ENCODE measurements around the gene CORO2A. TPM values are rescaled to one million over a fixed set of nuclear protein-coding genes. Genes with fewer than 3 reads are reported as not detected.

Gene CORO2A
- total and polyA plus RNA-seq, 2 of the 4 experiments (the other 2 are of a cell fraction): 1.9 to 2.2 TPM

GRCh38 chr9:98094851-98095250 is 97.6 kb downstream of the CORO2A start:
- H3K56ac ChIP-seq (ENCODE audit: extremely low read depth, insufficient read depth, low read length): no peak overlapping the region
- H2BK15ac ChIP-seq (ENCODE audit: low read depth, low read length): no peak overlapping the region
- ATAC-seq (ENCODE audit: low read depth) (no peak), DNase-seq (no peak)
- H3K4me1 ChIP-seq (ENCODE audit: control insufficient read depth, insufficient read depth, low read length): no peaks in the 10 kb centered on the region
- H3K27ac ChIP-seq (ENCODE audit: insufficient read depth, low read length): no peak overlapping the region
- no peak overlapping the region for H4K8ac ChIP-seq (ENCODE audit: low read depth in 2 of 2, low read length in 2 of 2)
- H3K18ac ChIP-seq (ENCODE audit: low read depth, low read length): no peak overlapping the region
- no peaks in the 10 kb centered on the region for H3K79me1 ChIP-seq (ENCODE audit: low read depth in 1 of 2, low read length in 2 of 2)
- H3K14ac ChIP-seq (replicated peaks; ENCODE audit: low read depth, low read length): no peak overlapping the region
- no peak overlapping the region for H2AFZ ChIP-seq (replicated peaks; ENCODE audit: low read length, poor library complexity)
- no peak overlapping the region for H2BK5ac ChIP-seq (ENCODE audit: low read depth, low read length, poor library complexity, severe bottlenecking)
- no peak overlapping the region for H4K5ac ChIP-seq (ENCODE audit: low read depth, low read length)
- no peak overlapping the region for H4K91ac ChIP-seq (ENCODE audit: insufficient read depth, low read depth, low read length)
- no peaks in the 10 kb centered on the region for H3K27me3 ChIP-seq (ENCODE audit: control insufficient read depth, insufficient read depth, low read length)
- no peak overlapping the region for H2AK5ac ChIP-seq (ENCODE audit: low read depth, low read length)
- H2BK20ac ChIP-seq (ENCODE audit: low read depth, low read length): no peak overlapping the region
- dilution Hi-C loops (cut with HindIII; ENCODE audit: low sequenced_read_pairs, unreplicated experiment) (no loop called here), in situ Hi-C loops (cut with MboI; ENCODE audit: low sequenced_read_pairs) (no loop called here), intact Hi-C loops (cut with micrococcal nuclease) (no loop called here)
- H4K20me1 ChIP-seq (ENCODE audit: insufficient read depth, low read length): no peaks in the 10 kb centered on the region
- no TSS peak for BruUV-seq (replicated peaks)
- no peaks in the 10 kb centered on the region for H3K9me3 ChIP-seq (ENCODE audit: control insufficient read depth, insufficient read depth, low read length)
- no peak overlapping the region for H3K4me2 ChIP-seq (ENCODE audit: low read depth, low read length)
- H2AK9ac ChIP-seq (replicated peaks; ENCODE audit: low read depth, low read length, poor library complexity): no peak overlapping the region
- TF ChIP-seq CTCF (conservative IDR thresholded peaks at IDR 0.05; ENCODE audit: low read depth, low read length): no peak
- no peak for TF ChIP-seq RAD21 (IDR thresholded peaks at IDR 0.05; ENCODE audit: low read length)
- TF ChIP-seq, protein P1, sequence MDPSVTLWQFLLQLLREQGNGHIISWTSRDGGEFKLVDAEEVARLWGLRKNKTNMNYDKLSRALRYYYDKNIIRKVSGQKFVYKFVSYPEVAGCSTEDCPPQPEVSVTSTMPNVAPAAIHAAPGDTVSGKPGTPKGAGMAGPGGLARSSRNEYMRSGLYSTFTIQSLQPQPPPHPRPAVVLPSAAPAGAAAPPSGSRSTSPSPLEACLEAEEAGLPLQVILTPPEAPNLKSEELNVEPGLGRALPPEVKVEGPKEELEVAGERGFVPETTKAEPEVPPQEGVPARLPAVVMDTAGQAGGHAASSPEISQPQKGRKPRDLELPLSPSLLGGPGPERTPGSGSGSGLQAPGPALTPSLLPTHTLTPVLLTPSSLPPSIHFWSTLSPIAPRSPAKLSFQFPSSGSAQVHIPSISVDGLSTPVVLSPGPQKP (IDR thresholded peaks at IDR 0.05; ENCODE audit: borderline replicate concordance, low read depth, low read length): no peak
- no peak for TF ChIP-seq MAFK (IDR thresholded peaks at IDR 0.05; ENCODE audit: low read depth, low read length)
- no peak for TF ChIP-seq MXI1 (IDR thresholded peaks at IDR 0.05; ENCODE audit: borderline replicate concordance, low read depth, low read length)
- TF ChIP-seq CEBPB (IDR thresholded peaks at IDR 0.05; ENCODE audit: low read depth, low read length): no peak
- TF ChIP-seq SMC3 (IDR thresholded peaks at IDR 0.05; ENCODE audit: low read depth, low read length): no peak
- no peak for TF ChIP-seq RCOR1 (IDR thresholded peaks at IDR 0.05; ENCODE audit: insufficient replicate concordance, low read length)
- no peak for TF ChIP-seq CHD1 (IDR thresholded peaks at IDR 0.05; ENCODE audit: low read depth, low read length)
- TF ChIP-seq FOS (IDR thresholded peaks at IDR 0.05; ENCODE audit: low read depth, low read length): no peak
- no peak for TF ChIP-seq BHLHE40 (IDR thresholded peaks at IDR 0.05; ENCODE audit: low read depth, low read length)
- TF ChIP-seq POLR2A (IDR thresholded peaks at IDR 0.05; ENCODE audit: low read depth, low read length): no peak
- TF ChIP-seq MAZ (IDR thresholded peaks at IDR 0.05; ENCODE audit: borderline replicate concordance, low read depth, low read length): no peak
- no peak overlapping the region for H3K23ac ChIP-seq (ENCODE audit: low read depth, low read length)
- CTCF ChIA-PET: no interaction called here
- POLR2A ChIA-PET (ENCODE audit: unreplicated experiment): no interaction called here
- H3K36me3 ChIP-seq (ENCODE audit: control insufficient read depth, insufficient read depth, low read length): peaks cover 1% of the 10 kb centered on the region; the same call in 1 of the 2 replicates
- WGBS, 2 experiments (ENCODE audit: extremely low coverage in 2 of 2, insufficient read length in 1 of 2): 91% methylated on average over 9 of the region's 16 CpGs; no CpG with 5 or more reads in 1 of the 2 experiments
- H3K9me1 ChIP-seq (ENCODE audit: insufficient read depth, low read length): no peaks in the 10 kb centered on the region; the same call in 1 of the 2 replicates
- H3K4ac ChIP-seq (ENCODE audit: low read depth, low read length): no peak overlapping the region
- no peak overlapping the region for H3K4me3 ChIP-seq (ENCODE audit: insufficient read depth, low read depth, low read length)
- no peak overlapping the region for H2BK120ac ChIP-seq (ENCODE audit: low read depth, low read length)
- no peak overlapping the region for H3K9ac ChIP-seq (ENCODE audit: low read depth, low read length)

Data from IMR-90 (cell line).